Renal cortex interstitium (tissue), 11 donors: Measurements from ENCODE around the gene ANAPC5. TPM values are rescaled to one million over a fixed set of nuclear protein-coding genes. Genes with fewer than 3 reads are reported as not detected.

ENCODE experiments used
- DNase-seq, 11 donors: peaks; one replicate each; pipeline ENCODE4 v3.0.0-alpha.2; 2013; ENCODE audit warnings: low read depth in 9 of 11, low spot score in 4 of 11; ENCODE audit errors: extremely low read depth in 1 of 11
- polyA plus RNA-seq, 3 donors: library from polyadenylated mRNA; unstranded; fragments of 120-200 nt; gene quantifications; one replicate each; pipeline ENCODE4 v1.2.1, GENCODE V29; 2013; ENCODE audit not compliant: insufficient read length in 3 of 3

ANAPC5 gene
- polyA plus RNA-seq, 3 donors = 137 to 198 (median 156) TPM

GRCh38 chr12:121279507-121279915, 72.7 kb downstream of the ANAPC5 start:
- no peak for DNase-seq

GRCh38 chr12:121279071-121279375, 73.2 kb downstream of the ANAPC5 start:
- DNase-seq = no peak

GRCh38 chr12:121278169-121279070, 73.8 kb downstream of the ANAPC5 start:
- DNase-seq = no peak

GRCh38 chr12:121277374-121277759, 74.8 kb downstream of the ANAPC5 start:
- no peak for DNase-seq

- DNase-seq = no peak
These were observed 78.0 kb downstream of the ANAPC5 start for GRCh38 chr12:121274036-121274763.

- DNase-seq = no peak
These were observed 78.8 kb downstream of the ANAPC5 start for GRCh38 chr12:121273364-121273896.

- DNase-seq = no peak
These were observed 84.4 kb downstream of the ANAPC5 start for GRCh38 chr12:121267822-121268221.

GRCh38 chr12:121264951-121265515, 87.2 kb downstream of the ANAPC5 start:
- DNase-seq = no peak

GRCh38 chr12:121264135-121264534, 88.1 kb downstream of the ANAPC5 start:
- no peak for DNase-seq

GRCh38 chr12:121263206-121263935, 88.8 kb downstream of the ANAPC5 start:
- no peak for DNase-seq

- DNase-seq = no peak
These were observed 90.8 kb downstream of the ANAPC5 start for GRCh38 chr12:121261398-121261797.

- no peak for DNase-seq
These were observed 92.1 kb downstream of the ANAPC5 start for GRCh38 chr12:121260091-121260490.

- DNase-seq = no peak
These were observed 93.1 kb downstream of the ANAPC5 start for GRCh38 chr12:121259074-121259473.

Other genes with a start within 250 kb of the ANAPC5 start
- gene P2RX7, start 219.5 kb downstream of the ANAPC5 start, polyA plus RNA-seq = 1 to 10 TPM in 1 of 3 donors, under 1 TPM in 2; 0.79 to 1.1 (median 0.97) TPM
- 10 to 100 TPM; 31.3 to 34.1 (median 31.5) TPM for gene P2RX4, start 142.3 kb downstream of the ANAPC5 start, polyA plus RNA-seq
- gene CAMKK2, start 55.7 kb downstream of the ANAPC5 start, polyA plus RNA-seq = 10 to 100 TPM; 35.1 to 37.0 (median 35.2) TPM
- 10 to 100 TPM; 43.9 to 47.5 (median 43.9) TPM for gene RNF34, start 47.7 kb upstream of the ANAPC5 start, polyA plus RNA-seq
- gene KDM2B, start 228.6 kb upstream of the ANAPC5 start, polyA plus RNA-seq = 10 to 100 TPM; 71.6 to 80.4 (median 80.0) TPM